Neural progenitor cell (in vitro differentiated cells): ENCODE results near the gene KLHL7.

Source experiments
- EZH2 ChIP-seq: fragments of 200-600 bp; sonication (generic); IDR thresholded peaks from 2 replicates; pipeline ENCODE4 v1.6.1; 2017; ENCODE audit warnings: antibody characterized with exemption, mild to moderate bottlenecking, moderate library complexity
- EZH2phosphoT487 ChIP-seq: fragments of 200-600 bp; sonication (generic); IDR thresholded peaks from 2 replicates; pipeline ENCODE4 v1.6.1; 2017; ENCODE audit warnings: antibody characterized with exemption

GRCh38 chr7:23115991-23116390, 10.4 kb downstream of the KLHL7 start:
- TF ChIP-seq EZH2 (no peak), EZH2phosphoT487 (peak; percentile 33)
